Calu3 (cell line): ENCODE measurements around the gene FCSK. TPM values are rescaled to one million over a fixed set of nuclear protein-coding genes. Genes with fewer than 3 reads are reported as not detected.

ENCODE experiments used
- BruUV-seq: library from RNA; stranded (reverse); fragments of 400-500 nt; replicated peaks from 2 replicates; lab custom pipeline; 2021; lab: Mats Ljungman, UMichigan
- CTCF ChIA-PET: fragments of 300-600 bp; sonication (Branson Sonifier 250); formaldehyde crosslinking; loops from one replicate; lab custom pipeline; 2022; ENCODE audit warnings: antibody characterized with exemption; lab: Charles Lee
- DNase-seq: peaks from one replicate; pipeline ENCODE4 v3.0.0; 2022
- H3K27ac Mint-ChIP-seq: one replicate; pipeline ENCODE4 v1.8.0; 2022; ENCODE audit warnings: mixed read lengths; ENCODE audit not compliant: unreplicated experiment
- H3K27me3 Mint-ChIP-seq: one replicate; pipeline ENCODE4 v1.8.0; 2022; ENCODE audit warnings: mixed read lengths; ENCODE audit not compliant: unreplicated experiment
- H3K36me3 Mint-ChIP-seq: one replicate; pipeline ENCODE4 v1.8.0; 2022; ENCODE audit warnings: mild to moderate bottlenecking, moderate library complexity, mixed read lengths; ENCODE audit not compliant: insufficient read depth, unreplicated experiment
- H3K4me1 Mint-ChIP-seq: one replicate; pipeline ENCODE4 v1.8.0; 2022; ENCODE audit warnings: mild to moderate bottlenecking, low read depth, mixed read lengths; ENCODE audit not compliant: unreplicated experiment
- H3K4me3 Mint-ChIP-seq: one replicate; pipeline ENCODE4 v1.8.0; 2022; ENCODE audit warnings: mild to moderate bottlenecking, low read depth, moderate library complexity, mixed read lengths; ENCODE audit not compliant: unreplicated experiment
- H3K9me3 Mint-ChIP-seq: one replicate; pipeline ENCODE4 v1.8.0; 2022; ENCODE audit warnings: low read depth, mixed read lengths; ENCODE audit not compliant: unreplicated experiment
- CTCF ChIP-seq: fragments of 200-600 bp; IDR thresholded peaks from one replicate; pipeline ENCODE4 v1.8.0; 2022; ENCODE audit warnings: antibody characterized with exemption; ENCODE audit not compliant: unreplicated experiment
- intact Hi-C: fragments of 100-400 bp; cut with micrococcal nuclease; formaldehyde crosslinking; loops from one replicate; pipeline ENCODE4 v1.10.0; 2022; ENCODE audit not compliant: unreplicated experiment
- total RNA-seq: library from RNA; stranded (reverse); gene quantifications from 2 replicates; pipeline ENCODE4 v1.2.3, GENCODE V29; 2022

The FCSK gene
- total RNA-seq, 1 experiment from 2014 or later = 27.6 TPM

- Mint-ChIP-seq H3K9me3 (no peaks in the 10 kb centered on the region), H3K27me3 (no peaks in the 10 kb centered on the region), H3K4me1 (no peaks in the 10 kb centered on the region), H3K27ac (no peak overlapping the region), H3K4me3 (no peak overlapping the region), H3K36me3 (peaks cover 43% of the 10 kb centered on the region)
- BruUV-seq = no TSS peak
- no peak for DNase-seq
- CTCF ChIA-PET = no interaction called here
- intact Hi-C loops = no loop called here
- TF ChIP-seq CTCF = no peak
Measured at GRCh38 chr16:70511833-70512232, 57.4 kb downstream of the FCSK start.

DNA sequence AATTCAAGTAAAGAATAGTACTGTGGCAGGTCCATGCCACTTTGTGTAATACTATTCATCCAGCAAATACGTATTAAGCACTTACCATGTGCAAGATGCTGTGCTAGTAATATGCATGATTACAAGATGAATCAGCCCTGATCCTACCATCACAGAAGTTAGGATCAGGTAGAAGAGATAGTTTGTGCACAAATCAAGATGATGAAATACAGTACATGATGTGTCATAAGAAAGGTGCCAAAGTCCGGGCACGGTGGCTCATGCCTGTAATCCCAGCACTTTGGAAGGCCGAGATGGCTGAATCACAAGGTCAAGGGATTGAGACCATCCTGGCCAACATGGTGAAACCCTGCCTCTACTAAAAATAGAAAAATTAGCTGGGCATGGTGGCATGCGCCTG is 58.1 kb downstream of the FCSK start:
- intact Hi-C loops = no loop called here
- peaks cover 43% of the 10 kb centered on the region for H3K36me3 Mint-ChIP-seq

GRCh38 chr16:70520612-70521297 is 66.4 kb downstream of the FCSK start:
- no peak for TF ChIP-seq CTCF
- intact Hi-C loops = no loop called here
- Mint-ChIP-seq H3K36me3 (peaks cover 63% of the 10 kb centered on the region), H3K4me3 (no peak overlapping the region), H3K4me1 (no peaks in the 10 kb centered on the region), H3K27ac (no peak overlapping the region), H3K27me3 (no peaks in the 10 kb centered on the region), H3K9me3 (no peaks in the 10 kb centered on the region)
- no peak for DNase-seq
- BruUV-seq = no TSS peak
- CTCF ChIA-PET = interaction anchor here (0.6 kb wide), 1 partner anchor 626 kb away, joined by 3 read pairs; no protein-coding TSS in a partner anchor

More for the DNA sequence above, 58.1 kb downstream of the FCSK start:
- Mint-ChIP-seq H3K27ac (no peak overlapping the region), H3K4me3 (no peak overlapping the region), H3K27me3 (no peaks in the 10 kb centered on the region), H3K4me1 (no peaks in the 10 kb centered on the region), H3K9me3 (no peaks in the 10 kb centered on the region)
- no peak for TF ChIP-seq CTCF
- no peak for DNase-seq
- CTCF ChIA-PET = no interaction called here
- no TSS peak for BruUV-seq

DNA sequence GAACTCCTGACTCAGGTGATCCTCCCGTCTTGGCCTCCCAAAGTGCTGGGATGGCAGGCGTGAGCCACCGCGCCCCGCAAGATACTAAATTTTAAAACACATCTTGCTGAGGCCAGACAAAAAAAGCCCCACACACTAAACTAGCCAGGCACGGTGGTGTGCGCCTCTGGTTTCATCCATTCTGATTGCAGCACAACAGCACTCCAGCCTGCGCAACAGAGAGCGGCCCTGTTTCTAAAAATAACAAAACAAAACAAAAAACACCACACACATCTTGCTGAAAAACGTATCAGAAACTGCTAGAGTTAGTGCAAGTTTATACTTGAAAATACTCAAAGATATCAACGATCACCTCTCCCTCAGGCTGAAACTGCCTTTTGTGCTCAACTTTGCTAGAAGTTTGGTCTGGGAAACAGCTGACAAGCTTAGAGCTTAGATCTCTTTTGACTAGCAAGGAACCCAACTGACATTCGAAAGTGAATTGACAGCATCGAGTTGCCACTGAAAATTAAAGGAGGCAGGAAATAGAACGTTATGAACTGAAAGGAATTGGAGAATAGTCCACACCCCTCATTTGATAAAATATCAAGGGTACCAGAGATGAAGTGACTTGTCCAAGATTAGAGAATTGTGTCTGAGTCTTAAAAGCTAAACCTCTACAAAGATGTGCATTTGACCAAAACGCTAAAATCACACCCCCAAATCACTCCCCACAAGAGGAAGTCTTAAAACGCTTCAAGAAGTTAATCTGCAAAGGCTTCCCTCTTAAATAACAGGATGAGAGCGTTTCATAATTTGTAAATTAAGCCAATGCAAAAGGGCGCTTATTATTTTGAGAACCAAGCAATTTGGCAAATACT is 68.1 kb downstream of the FCSK start:
- Mint-ChIP-seq H3K36me3 (peaks cover 61% of the 10 kb centered on the region), H3K4me3 (peak overlapping the region; percentile 89), H3K9me3 (no peaks in the 10 kb centered on the region), H3K27ac (peak overlapping the region; percentile 99), H3K4me1 (peaks cover 14% of the 10 kb centered on the region), H3K27me3 (no peaks in the 10 kb centered on the region)
- CTCF ChIA-PET = interaction anchor here (0.8 to 1.4 kb wide), 2 partner anchors 9 to 143 kb away, joined by 3 to 4 read pairs; no protein-coding TSS in a partner anchor
- no peak for TF ChIP-seq CTCF
- no TSS peak for BruUV-seq
- no peak for DNase-seq
- intact Hi-C loops = no loop called here
